ENCODE data around the gene RDH5.

Gene RDH5

DNA sequence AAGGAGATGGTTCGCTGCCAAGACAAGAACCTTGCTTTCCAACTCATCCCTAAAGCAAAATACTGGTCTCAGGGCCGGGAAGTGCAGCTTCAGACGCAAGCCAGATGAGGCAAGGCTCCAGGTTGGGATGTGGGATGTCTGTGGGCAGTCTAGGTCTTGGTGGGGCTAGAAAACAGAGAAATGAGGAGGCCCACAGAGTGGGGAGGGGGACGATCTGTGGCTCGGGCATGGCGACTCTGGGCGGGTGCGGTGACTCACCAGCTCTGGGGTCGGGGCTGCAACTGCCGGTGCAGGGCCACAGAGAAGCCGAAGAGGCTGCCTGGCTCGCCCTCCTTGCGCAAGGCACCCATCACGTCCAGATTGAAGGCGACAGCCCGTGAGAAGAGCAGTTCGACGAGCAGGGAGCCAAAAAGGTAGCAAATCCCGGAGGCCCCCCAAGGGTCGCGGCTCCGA, 12.9 kb upstream of the RDH5 start:
- Histone ChIP-seq H3K27ac (peak overlapping the region; percentile 47; the same call in 1 of the 2 replicates), H3K9me3 (ENCODE audit: severe bottlenecking) (no peaks in the 10 kb centered on the region), H3K36me3 (no peaks in the 10 kb centered on the region), H3K4me3 (ENCODE audit: low read depth, low read length) (peak overlapping the region; percentile 72), H3K27me3 (ENCODE audit: insufficient read depth, low read depth, severe bottlenecking) (no peaks in the 10 kb centered on the region)
- DNase-seq = no peak
- TF ChIP-seq, protein P1, sequence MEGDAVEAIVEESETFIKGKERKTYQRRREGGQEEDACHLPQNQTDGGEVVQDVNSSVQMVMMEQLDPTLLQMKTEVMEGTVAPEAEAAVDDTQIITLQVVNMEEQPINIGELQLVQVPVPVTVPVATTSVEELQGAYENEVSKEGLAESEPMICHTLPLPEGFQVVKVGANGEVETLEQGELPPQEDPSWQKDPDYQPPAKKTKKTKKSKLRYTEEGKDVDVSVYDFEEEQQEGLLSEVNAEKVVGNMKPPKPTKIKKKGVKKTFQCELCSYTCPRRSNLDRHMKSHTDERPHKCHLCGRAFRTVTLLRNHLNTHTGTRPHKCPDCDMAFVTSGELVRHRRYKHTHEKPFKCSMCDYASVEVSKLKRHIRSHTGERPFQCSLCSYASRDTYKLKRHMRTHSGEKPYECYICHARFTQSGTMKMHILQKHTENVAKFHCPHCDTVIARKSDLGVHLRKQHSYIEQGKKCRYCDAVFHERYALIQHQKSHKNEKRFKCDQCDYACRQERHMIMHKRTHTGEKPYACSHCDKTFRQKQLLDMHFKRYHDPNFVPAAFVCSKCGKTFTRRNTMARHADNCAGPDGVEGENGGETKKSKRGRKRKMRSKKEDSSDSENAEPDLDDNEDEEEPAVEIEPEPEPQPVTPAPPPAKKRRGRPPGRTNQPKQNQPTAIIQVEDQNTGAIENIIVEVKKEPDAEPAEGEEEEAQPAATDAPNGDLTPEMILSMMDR (IDR thresholded peaks at IDR 0.05; ENCODE audit: low read depth, low read length) = no peak

DNA sequence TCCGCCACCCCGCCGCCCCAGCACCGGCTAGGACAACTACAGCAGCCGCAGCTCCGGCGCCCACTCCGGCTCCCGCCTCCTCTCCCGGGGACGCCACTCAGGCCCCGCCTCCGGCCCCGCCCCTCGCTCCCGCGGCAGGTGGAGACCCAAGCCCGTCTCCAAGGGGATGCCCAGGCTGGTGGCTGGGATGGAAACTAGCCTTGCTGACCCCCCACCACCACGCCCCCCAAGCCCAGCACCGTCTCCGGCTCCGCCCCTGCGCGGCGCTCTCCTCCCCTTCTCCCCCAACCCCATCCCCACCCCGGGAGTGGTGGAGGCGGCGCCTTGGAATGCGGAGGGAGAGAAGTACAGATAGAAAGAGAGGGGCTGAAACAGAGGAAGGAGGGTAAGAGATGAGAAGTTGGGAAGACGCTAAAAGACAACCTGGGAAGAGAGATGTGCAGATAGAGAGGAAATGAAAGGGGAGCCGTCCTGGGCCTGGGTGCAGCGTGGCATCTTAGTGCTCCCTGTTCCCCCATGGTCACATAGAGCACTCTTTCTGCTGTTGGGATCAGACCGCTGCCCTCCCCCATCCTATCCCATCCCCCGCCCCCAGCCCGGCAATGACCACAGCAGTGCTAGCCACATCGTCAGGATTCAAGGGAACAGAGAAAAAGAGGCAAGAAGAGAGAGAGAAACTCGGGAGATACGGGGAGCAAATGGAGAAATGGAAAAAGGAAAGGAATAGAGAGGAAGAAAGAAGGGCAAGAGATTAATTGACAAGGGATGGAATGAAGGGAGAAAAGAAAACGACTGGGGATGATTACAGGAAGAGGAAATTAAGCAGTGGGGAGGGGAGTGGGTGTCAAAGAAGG, 12.1 kb upstream of the RDH5 start, which contains the start of gene ITGA7:
Gene ITGA7, minus strand, starts transcription at position 64 of the 854 bp plus-strand sequence. CDS start 222 bp downstream, outside the sequence.
- peak; percentile 89 for DNase-seq
- H3K4me3 ChIP-seq (ENCODE audit: low read depth, low read length) = peak within 1 kb of the TSS; percentile 72

DNA sequence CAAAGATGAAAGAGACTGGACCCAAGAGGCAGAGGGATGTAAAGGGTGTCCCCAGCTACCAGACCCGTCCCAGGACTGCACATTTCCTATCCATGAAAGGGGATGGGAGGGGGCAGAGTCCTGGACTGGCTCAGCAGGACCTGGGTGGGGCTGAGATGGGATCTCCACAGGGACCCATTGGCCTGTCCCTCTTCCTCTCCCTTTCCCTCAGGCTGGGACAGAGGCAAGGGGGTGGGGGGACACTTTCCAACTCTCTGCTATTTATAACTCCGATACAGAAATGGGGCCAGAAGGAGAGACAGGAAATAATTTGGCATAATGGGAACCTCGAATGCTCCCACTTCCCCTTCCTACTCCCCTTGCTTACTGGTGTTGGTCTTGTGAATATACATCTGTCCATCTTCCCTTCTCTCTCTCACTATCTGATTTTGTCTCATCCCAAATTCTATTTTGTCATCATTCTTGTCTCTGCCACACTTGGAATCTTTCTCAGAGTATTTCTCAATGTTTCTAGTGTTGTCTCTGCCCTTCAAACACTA, 11.4 kb upstream of the RDH5 start:
- Histone ChIP-seq H3K9me3 (ENCODE audit: severe bottlenecking) (no peaks in the 10 kb centered on the region), H3K4me3 (ENCODE audit: low read depth, low read length) (peak overlapping the region; percentile 72; the same call in 1 of the 2 replicates), H3K27ac (no peak overlapping the region), H3K27me3 (ENCODE audit: insufficient read depth, low read depth, severe bottlenecking) (no peaks in the 10 kb centered on the region), H3K36me3 (no peaks in the 10 kb centered on the region)
- no peak for DNase-seq
- TF ChIP-seq, protein P1 (IDR thresholded peaks at IDR 0.05; ENCODE audit: low read depth, low read length) = no peak

More for the DNA sequence above, 12.1 kb upstream of the RDH5 start, which contains the start of gene ITGA7:
- Histone ChIP-seq H3K36me3 (no peaks in the 10 kb centered on the region), H3K27ac (peak within 1 kb of the TSS; percentile 47; the same call in 1 of the 2 replicates), H3K27me3 (ENCODE audit: insufficient read depth, low read depth, severe bottlenecking) (no peaks in the 10 kb centered on the region), H3K9me3 (ENCODE audit: severe bottlenecking) (no peaks in the 10 kb centered on the region)
- TF ChIP-seq, protein P1 (IDR thresholded peaks at IDR 0.05; ENCODE audit: low read depth, low read length) = no peak

DNA sequence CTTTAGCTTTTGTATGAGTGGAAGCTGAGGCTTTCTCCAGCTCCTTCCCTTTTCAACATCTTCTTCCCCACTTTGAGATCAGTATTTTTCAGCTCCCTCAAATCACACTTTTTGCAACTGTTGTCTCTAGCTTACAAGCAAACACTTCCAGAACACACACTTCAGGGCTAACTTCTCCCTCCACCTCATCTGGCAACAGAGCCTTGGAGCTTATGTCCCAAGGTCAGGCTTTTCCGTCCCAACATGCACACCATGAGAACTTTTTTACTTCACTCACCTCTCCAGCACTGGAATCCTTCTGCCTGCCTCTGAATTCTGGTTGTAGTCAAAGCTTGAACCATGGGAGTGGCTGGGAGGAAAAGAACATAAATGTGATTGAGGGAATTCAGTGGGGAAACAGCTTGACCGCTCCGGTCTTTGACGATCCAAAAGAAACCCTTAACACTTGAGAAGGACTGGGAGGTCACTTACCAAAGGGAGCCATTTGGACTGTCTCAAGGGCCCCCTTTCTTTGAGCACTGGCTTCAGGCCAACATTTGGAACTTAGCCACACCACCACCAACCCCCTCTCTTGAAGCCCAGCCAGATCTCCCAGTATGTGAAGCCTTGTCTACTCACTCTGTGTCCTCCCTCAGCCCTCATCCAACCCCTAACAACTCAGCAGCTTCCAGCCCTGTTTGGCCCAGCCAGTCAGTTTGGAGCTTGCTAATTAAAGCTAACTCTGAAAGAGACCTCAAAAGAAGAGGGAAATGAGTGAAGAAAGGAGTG, 8.2 kb upstream of the RDH5 start:
- Histone ChIP-seq H3K36me3 (no peaks in the 10 kb centered on the region), H3K4me3 (ENCODE audit: low read depth, low read length) (no peak overlapping the region), H3K27ac (peak overlapping the region; percentile 59), H3K9me3 (ENCODE audit: severe bottlenecking) (no peaks in the 10 kb centered on the region), H3K27me3 (ENCODE audit: insufficient read depth, low read depth, severe bottlenecking) (no peaks in the 10 kb centered on the region)
- no peak for DNase-seq
- TF ChIP-seq, protein P1 (IDR thresholded peaks at IDR 0.05; ENCODE audit: low read depth, low read length) = no peak

DNA sequence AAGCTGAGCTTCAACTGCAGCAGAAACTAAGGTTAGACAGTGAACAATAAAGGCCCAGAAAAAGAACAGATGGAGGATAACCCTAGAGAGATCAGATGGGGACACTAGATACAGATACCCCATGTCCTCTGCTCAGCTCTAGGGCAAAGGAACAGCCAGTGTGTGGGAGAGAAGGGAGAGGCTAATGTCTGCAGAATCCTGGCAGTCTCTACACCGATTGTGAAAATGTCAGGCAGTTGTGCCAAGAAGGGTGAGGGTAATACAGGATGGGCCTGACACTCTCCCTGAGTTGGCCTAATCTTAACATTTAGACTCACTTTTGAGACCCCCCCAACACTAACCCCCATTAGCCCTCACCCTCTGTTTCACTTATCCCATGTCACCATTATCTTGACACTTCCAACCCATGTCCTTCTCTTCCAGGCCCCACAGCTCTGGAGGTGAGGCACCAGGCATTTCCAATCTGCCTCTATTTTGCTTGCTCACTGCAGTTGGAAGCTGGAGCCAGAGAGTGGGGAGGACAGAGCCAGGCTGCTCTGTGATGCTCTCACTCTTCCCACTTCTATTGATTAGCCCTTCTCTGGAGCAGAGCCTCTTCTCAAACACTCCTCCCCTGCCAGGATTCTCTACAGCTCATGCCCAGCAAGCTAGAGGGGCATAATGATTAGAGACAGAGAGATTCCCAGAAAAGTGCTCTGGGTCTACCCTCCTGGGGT, 7.3 kb upstream of the RDH5 start:
- no peak for DNase-seq
- peak overlapping the region; percentile 59 for H3K27ac ChIP-seq
- H3K4me3 ChIP-seq (ENCODE audit: low read depth, low read length) = no peak overlapping the region
- H3K9me3 ChIP-seq (ENCODE audit: severe bottlenecking) = no peaks in the 10 kb centered on the region
- TF ChIP-seq, protein P1 (IDR thresholded peaks at IDR 0.05; ENCODE audit: low read depth, low read length) = no peak
- no peaks in the 10 kb centered on the region for H3K36me3 ChIP-seq
- no peaks in the 10 kb centered on the region for H3K27me3 ChIP-seq (ENCODE audit: insufficient read depth, low read depth, severe bottlenecking)

All from WERI-Rb-1 (cell line).